ENCODE measurements around the gene STEAP4. TPM values are rescaled to one million over a fixed set of nuclear protein-coding genes. Genes with fewer than 3 reads are reported as not detected.

STEAP4 gene
- total and polyA plus RNA-seq, 2 of the 13 experiments (the other 11 are each of a cell fraction or from before 2014, with no cell fraction given): not detected

DNA sequence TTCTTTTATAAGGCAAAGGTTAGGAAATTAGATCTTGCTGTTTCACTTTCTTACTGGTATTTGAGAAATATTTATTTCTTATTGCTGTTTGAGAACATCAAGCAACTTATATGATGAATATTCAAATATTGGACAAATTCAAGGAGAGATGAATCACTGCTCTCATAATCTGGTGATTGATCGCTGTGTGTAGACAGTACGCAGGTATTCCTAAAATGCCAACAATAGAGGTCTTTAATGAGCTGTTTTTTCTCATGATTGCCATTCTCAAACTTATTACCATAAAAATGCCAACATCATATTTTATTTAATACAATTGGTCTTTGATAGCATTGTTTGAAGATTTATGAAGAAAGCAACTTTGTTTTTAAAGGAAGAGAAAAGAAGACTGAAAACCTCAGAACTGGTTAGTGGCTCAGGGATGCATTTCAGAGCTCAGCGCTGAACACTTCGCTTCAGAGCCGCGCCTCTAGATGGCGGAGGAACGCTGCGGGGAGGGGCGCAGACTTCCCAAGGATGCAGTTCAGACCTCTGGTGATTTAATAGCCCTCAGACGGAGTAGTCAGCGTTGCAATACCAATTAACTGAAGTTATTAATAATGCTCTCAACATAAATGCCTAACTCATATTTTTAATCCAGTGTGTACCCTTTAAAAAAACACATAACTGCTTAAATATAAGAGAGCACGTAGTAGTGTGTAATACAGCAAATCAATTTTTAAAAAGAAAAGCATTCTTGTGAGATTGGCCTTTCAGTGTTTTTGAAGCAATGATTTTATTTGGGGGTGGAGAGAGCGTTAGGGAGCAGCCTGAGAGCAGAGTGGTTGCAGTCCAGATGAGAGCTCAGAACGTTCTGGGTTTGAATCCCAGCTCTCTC lies 38.5 kb upstream of the STEAP4 start:
- FAIRE-seq (no peak), DNase-seq (ENCODE audit: low spot score) (peak; percentile 6), ATAC-seq (peak; percentile 95)
- H3K4me2 ChIP-seq (ENCODE audit: low read depth, low read length): no peak overlapping the region
- H2AFZ ChIP-seq (ENCODE audit: low read length): no peak overlapping the region
- in situ Hi-C loops (cut with HindIII; ENCODE audit: extremely low pct_ligation_motif_present, low pct_unique_long_range_greater_than_20kb) (no loop called here), intact Hi-C loops (cut with micrococcal nuclease; ENCODE audit: unreplicated experiment) (no loop called here)
- peaks cover 1 to 5% of the 10 kb centered on the region in 2 experiments; a peak in 2 of 5 replicates for H3K27me3 ChIP-seq (ENCODE audit: control insufficient read depth in 1 of 2, insufficient read depth in 2 of 2, low read length in 2 of 2)
- no peak overlapping the region for H3K27ac ChIP-seq (ENCODE audit: extremely low read length, insufficient read depth, low read length)
- 12% methylated on average over 15 of the region's 15 CpGs for WGBS (ENCODE audit: low lambda C conversion rate)
- no peak overlapping the region for H3K9ac ChIP-seq (ENCODE audit: insufficient read depth, low read depth, low read length)
- H3K36me3 ChIP-seq (replicated peaks in 1 of 2; ENCODE audit: control insufficient read depth in 1 of 2, insufficient read depth in 2 of 2, low read length in 2 of 2): no peaks in the 10 kb centered on the region
- H3K4me1 ChIP-seq (ENCODE audit: insufficient read depth, low read length): no peaks in the 10 kb centered on the region
- CTCF ChIA-PET (ENCODE audit: low intra/inter-chr PET ratio, low total read pairs): interaction anchor here (0.5 kb wide), 1 partner anchor 13 kb away, joined by 3 read pairs; no protein-coding TSS in a partner anchor
- H3K79me2 ChIP-seq (ENCODE audit: insufficient read depth, low read length): no peaks in the 10 kb centered on the region
- H3K4me3 ChIP-seq (replicated peaks in 1 of 3; ENCODE audit: insufficient read depth in 1 of 3, low read depth in 2 of 3, low read length in 3 of 3): no peak overlapping the region
- POLR2A ChIA-PET: no interaction called here
- H3K9me3 ChIP-seq (ENCODE audit: low read length): no peaks in the 10 kb centered on the region
- no peaks in the 10 kb centered on the region for H4K20me1 ChIP-seq (ENCODE audit: insufficient read depth, low read length)
- BruUV-seq (replicated peaks): no TSS peak
- peak; percentile 46; the same call in 1 of the 2 replicates for TF ChIP-seq STAG1 (CRISPR knock-in tag; IDR thresholded peaks at IDR 0.05)
- TF ChIP-seq, protein P1, sequence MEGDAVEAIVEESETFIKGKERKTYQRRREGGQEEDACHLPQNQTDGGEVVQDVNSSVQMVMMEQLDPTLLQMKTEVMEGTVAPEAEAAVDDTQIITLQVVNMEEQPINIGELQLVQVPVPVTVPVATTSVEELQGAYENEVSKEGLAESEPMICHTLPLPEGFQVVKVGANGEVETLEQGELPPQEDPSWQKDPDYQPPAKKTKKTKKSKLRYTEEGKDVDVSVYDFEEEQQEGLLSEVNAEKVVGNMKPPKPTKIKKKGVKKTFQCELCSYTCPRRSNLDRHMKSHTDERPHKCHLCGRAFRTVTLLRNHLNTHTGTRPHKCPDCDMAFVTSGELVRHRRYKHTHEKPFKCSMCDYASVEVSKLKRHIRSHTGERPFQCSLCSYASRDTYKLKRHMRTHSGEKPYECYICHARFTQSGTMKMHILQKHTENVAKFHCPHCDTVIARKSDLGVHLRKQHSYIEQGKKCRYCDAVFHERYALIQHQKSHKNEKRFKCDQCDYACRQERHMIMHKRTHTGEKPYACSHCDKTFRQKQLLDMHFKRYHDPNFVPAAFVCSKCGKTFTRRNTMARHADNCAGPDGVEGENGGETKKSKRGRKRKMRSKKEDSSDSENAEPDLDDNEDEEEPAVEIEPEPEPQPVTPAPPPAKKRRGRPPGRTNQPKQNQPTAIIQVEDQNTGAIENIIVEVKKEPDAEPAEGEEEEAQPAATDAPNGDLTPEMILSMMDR (CRISPR knock-in tag; IDR thresholded peaks at IDR 0.05): peak; percentile 59
- TF ChIP-seq, protein P2, sequence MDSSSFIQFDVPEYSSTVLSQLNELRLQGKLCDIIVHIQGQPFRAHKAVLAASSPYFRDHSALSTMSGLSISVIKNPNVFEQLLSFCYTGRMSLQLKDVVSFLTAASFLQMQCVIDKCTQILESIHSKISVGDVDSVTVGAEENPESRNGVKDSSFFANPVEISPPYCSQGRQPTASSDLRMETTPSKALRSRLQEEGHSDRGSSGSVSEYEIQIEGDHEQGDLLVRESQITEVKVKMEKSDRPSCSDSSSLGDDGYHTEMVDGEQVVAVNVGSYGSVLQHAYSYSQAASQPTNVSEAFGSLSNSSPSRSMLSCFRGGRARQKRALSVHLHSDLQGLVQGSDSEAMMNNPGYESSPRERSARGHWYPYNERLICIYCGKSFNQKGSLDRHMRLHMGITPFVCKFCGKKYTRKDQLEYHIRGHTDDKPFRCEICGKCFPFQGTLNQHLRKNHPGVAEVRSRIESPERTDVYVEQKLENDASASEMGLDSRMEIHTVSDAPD (CRISPR knock-in tag; IDR thresholded peaks at IDR 0.05): no peak
